HepG2 (cell line): ENCODE measurements around the gene CEBPE. TPM values are rescaled to one million over a fixed set of nuclear protein-coding genes. Genes with fewer than 3 reads are reported as not detected.

Source experiments
- ATAC-seq: fragments of 200-7000 bp; cut with Tn5 transposase; 3 replicates; pipeline ENCODE4 v1.9.1; 2020; ENCODE audit warnings: mild to moderate bottlenecking, moderate library complexity
- BruUV-seq: library from RNA; stranded (reverse); fragments of 400-500 nt; replicated peaks from 2 replicates; lab custom pipeline; 2021; lab: Mats Ljungman, UMichigan
- CTCF ChIA-PET: fragments of 300-600 bp; formaldehyde crosslinking; extraction: SDS; loops from one replicate; lab custom pipeline; 2021; ENCODE audit warnings: low total read pairs, inconsistent platforms, low intra/inter-chr PET ratio; lab: Yijun Ruan, JAX
- POLR2A ChIA-PET: fragments of 350-600 bp; sonication (Branson Sonifier 250); formaldehyde crosslinking; loops from one replicate; lab custom pipeline; 2020; ENCODE audit warnings: antibody characterized with exemption, inconsistent platforms; lab: Yijun Ruan, JAX
- DNase-seq: peaks from one replicate; pipeline ENCODE4 v3.0.0-alpha.2; 2015; ENCODE audit warnings: low spot score
- FAIRE-seq: peaks from 3 replicates; lab custom pipeline; 2011; peaks lifted over from hg19 to GRCh38; lab: Jason Lieb, UNC
- H2AFZ ChIP-seq: one replicate; pipeline ENCODE4 v1.6.1; 2011; ENCODE audit warnings: low read length, inconsistent platforms
- H3K27ac ChIP-seq: fragments of 300-600 bp; 3 replicates; pipeline ENCODE4 v1.8.0; 2011; ENCODE audit warnings: mixed run types, mild to moderate bottlenecking, mixed read lengths, low read length, inconsistent platforms; ENCODE audit not compliant: insufficient read depth; ENCODE audit errors: extremely low read length
- H3K27me3 ChIP-seq, 2 experiments: fragments of 200-600 bp in 1 of 2; 2 replicates in 1 of 2; 3 replicates in 1 of 2; pipeline versions ENCODE4 v1.6.0 to v1.8.0; 2011; ENCODE audit warnings: low read length in 2 of 2, mild to moderate bottlenecking in 2 of 2, moderate library complexity in 2 of 2, inconsistent platforms in 1 of 2; ENCODE audit not compliant: insufficient read depth in 2 of 2, control insufficient read depth in 1 of 2
- H3K36me3 ChIP-seq, 2 experiments: fragments of 200-600 bp in 1 of 2; replicated peaks in 1 of 2; 2 replicates in 1 of 2; 3 replicates in 1 of 2; pipeline versions ENCODE4 v1.5.1 to v1.8.0; 2011; ENCODE audit warnings: low read length in 2 of 2, inconsistent platforms in 1 of 2; ENCODE audit not compliant: insufficient read depth in 2 of 2, control insufficient read depth in 1 of 2
- H3K4me1 ChIP-seq: 2 replicates; pipeline ENCODE4 v1.5.1; 2012; ENCODE audit warnings: low read length, inconsistent platforms; ENCODE audit not compliant: insufficient read depth
- H3K4me2 ChIP-seq: 2 replicates; pipeline ENCODE4 v1.6.0; 2011; ENCODE audit warnings: low read depth, low read length, inconsistent platforms
- H3K4me3 ChIP-seq, 3 experiments: fragments of 200-600 bp in 1 of 3; sonication (generic), shearing (Covaris generic) in 1 of 3; replicated peaks in 1 of 3; 2 replicates each; pipeline ENCODE4 v1.5.1; 2011 to 2016; ENCODE audit warnings: low read length in 3 of 3, inconsistent platforms in 2 of 3, low read depth in 2 of 3, mild to moderate bottlenecking in 2 of 3, control low read depth in 1 of 3, mixed read lengths in 1 of 3; ENCODE audit not compliant: insufficient read depth in 1 of 3
- H3K79me2 ChIP-seq: one replicate; pipeline ENCODE4 v1.6.1; 2011; ENCODE audit warnings: low read length, inconsistent platforms; ENCODE audit not compliant: insufficient read depth
- H3K9ac ChIP-seq: 2 replicates; pipeline ENCODE4 v1.6.0; 2011; ENCODE audit warnings: mild to moderate bottlenecking, low read depth, low read length, inconsistent platforms; ENCODE audit not compliant: insufficient read depth
- H3K9me3 ChIP-seq: 2 replicates; pipeline ENCODE4 v1.5.1; 2012; ENCODE audit warnings: mild to moderate bottlenecking, low read length
- H4K20me1 ChIP-seq: 2 replicates; pipeline ENCODE4 v1.6.0; 2011; ENCODE audit warnings: inconsistent platforms, mild to moderate bottlenecking, low read length, moderate library complexity; ENCODE audit not compliant: insufficient read depth
- ATF1 ChIP-seq: IDR thresholded peaks from 2 replicates; pipeline ENCODE4 v1.6.1; 2016; ENCODE audit warnings: mild to moderate bottlenecking, control low read depth
- GLI4 ChIP-seq: sonication (generic); formaldehyde crosslinking; IDR thresholded peaks from 2 replicates; pipeline ENCODE4 v1.5.1; 2020; ENCODE audit warnings: missing genetic modification reagents, mild to moderate bottlenecking, moderate library complexity, borderline replicate concordance
- NRL ChIP-seq: sonication (generic); formaldehyde crosslinking; IDR thresholded peaks from 2 replicates; pipeline ENCODE4 v1.5.0; 2020; ENCODE audit warnings: missing genetic modification reagents, mild to moderate bottlenecking, moderate library complexity, borderline replicate concordance
- RAD21 ChIP-seq: fragments of 450-650 bp; formaldehyde crosslinking; IDR thresholded peaks from 2 replicates; pipeline ENCODE4 v1.5.0; 2020; ENCODE audit warnings: mild to moderate bottlenecking
- SNRNP70 ChIP-seq: fragments of 200-400 bp; formaldehyde crosslinking; IDR thresholded peaks from 2 replicates; pipeline ENCODE4 v1.6.1; 2017; ENCODE audit warnings: mild to moderate bottlenecking, low read depth, low read length, moderate library complexity
- SOX6 ChIP-seq, 2 experiments: fragments of 450-650 bp in 1 of 2; sonication (generic) in 1 of 2; formaldehyde crosslinking in 1 of 2; IDR thresholded peaks; 2 replicates each; pipeline versions ENCODE4 v1.4.0 to v1.6.1; 2017 to 2020; ENCODE audit warnings: antibody characterized with exemption in 1 of 2, mild to moderate bottlenecking in 1 of 2, missing genetic modification reagents in 1 of 2
- ZNF484 ChIP-seq: sonication (generic); formaldehyde crosslinking; IDR thresholded peaks from 2 replicates; pipeline ENCODE4 v1.5.1; 2020; ENCODE audit warnings: mild to moderate bottlenecking, low read depth, missing genetic modification reagents, borderline replicate concordance
- ZNF747 ChIP-seq: sonication (generic); formaldehyde crosslinking; IDR thresholded peaks from 2 replicates; pipeline ENCODE4 v1.8.1; 2023; ENCODE audit warnings: missing genetic modification reagents, mild to moderate bottlenecking, borderline replicate concordance
- ZNF772 ChIP-seq: sonication (generic); formaldehyde crosslinking; IDR thresholded peaks from 2 replicates; pipeline ENCODE4 v1.5.0; 2020; ENCODE audit warnings: mild to moderate bottlenecking, missing genetic modification reagents
- ZSCAN31 ChIP-seq: sonication (generic); formaldehyde crosslinking; IDR thresholded peaks from 2 replicates; pipeline ENCODE4 v1.5.0; 2020; ENCODE audit warnings: low read depth, mild to moderate bottlenecking, missing genetic modification reagents
- in situ Hi-C: cut with HindIII; loops from 2 replicates; pipeline ENCODE4 v1.10.0; 2017; ENCODE audit warnings: low pct_unique_long_range_greater_than_20kb; ENCODE audit not compliant: extremely low pct_ligation_motif_present
- intact Hi-C: fragments of 100-400 bp; cut with micrococcal nuclease; formaldehyde crosslinking; loops from one replicate; pipeline ENCODE4 v1.10.0; 2022; ENCODE audit not compliant: unreplicated experiment
- polyA plus RNA-seq, 8 experiments: library from polyadenylated mRNA; depleted of rRNA in 3 of 8; stranded (reverse) in 7 of 8; unstranded in 1 of 8; fragments of >200 nt; fragmentation: Illumina TruSeq in 4 of 8; extraction: Trizol in 4 of 8; gene quantifications; 2 replicates each; pipeline versions ENCODE4 v1.2.1 to v1.2.3, GENCODE V29; 2011 to 2016; ENCODE audit warnings: low read depth in 4 of 8, missing spikeins in 1 of 8, mixed read lengths in 1 of 8; ENCODE audit not compliant: insufficient read depth in 1 of 8
- total RNA-seq, 5 experiments: library from RNA; depleted of rRNA; stranded (reverse); fragments of >200 nt; fragmentation: Illumina TruSeq; extraction: Trizol; gene quantifications; 2 replicates each; pipeline ENCODE4 v1.2.3, GENCODE V29; 2016; ENCODE audit warnings: low read depth in 1 of 5
- TF ChIP-seq, protein P1 (sequence below): sonication (generic); formaldehyde crosslinking; IDR thresholded peaks from 2 replicates; pipeline ENCODE4 v1.8.0; 2022; ENCODE audit warnings: low read depth, missing genetic modification reagents
- TF ChIP-seq, protein P2 (sequence below): sonication (generic); formaldehyde crosslinking; IDR thresholded peaks from 2 replicates; pipeline ENCODE4 v1.5.1; 2020; ENCODE audit warnings: mild to moderate bottlenecking, missing genetic modification reagents, moderate library complexity
- TF ChIP-seq, protein P3 (sequence below): sonication (generic); formaldehyde crosslinking; conservative IDR thresholded peaks from 2 replicates; pipeline ENCODE4 v1.8.0; 2022; ENCODE audit warnings: missing genetic modification reagents
- TF ChIP-seq, protein P4 (sequence below), 2 experiments: sonication (generic) in 1 of 2; formaldehyde crosslinking in 1 of 2; IDR thresholded peaks; 2 replicates each; pipeline versions ENCODE4 v1.4.0 to v1.6.1; 2018 to 2020; ENCODE audit warnings: missing genetic modification reagents in 2 of 2, borderline replicate concordance in 1 of 2, low read depth in 1 of 2, mild to moderate bottlenecking in 1 of 2, missing biosample characterization in 1 of 2

CEBPE gene
- total and polyA plus RNA-seq, 2 of the 13 experiments (the other 11 are each of a cell fraction or from before 2014, with no cell fraction given): 0.09 to 0.11 TPM

DNA sequence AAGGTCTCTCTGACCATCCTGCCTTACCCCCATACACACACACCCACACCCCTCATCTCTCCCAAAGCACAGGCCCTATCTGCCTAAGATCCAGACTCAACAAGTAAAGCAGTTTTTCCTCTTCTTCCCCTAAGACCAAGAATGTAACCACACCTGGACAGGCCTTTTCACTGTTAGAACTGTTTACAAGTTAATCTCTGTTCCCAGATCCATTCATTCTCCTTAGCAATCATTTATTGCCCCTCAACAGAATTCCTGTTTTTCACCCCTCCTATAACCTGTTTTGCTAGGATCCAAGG lies 12.4 kb downstream of the CEBPE start:
- Histone ChIP-seq H2AFZ (no peak overlapping the region), H3K4me1 (peaks cover 40% of the 10 kb centered on the region), H3K36me3 (no peaks in the 10 kb centered on the region), H3K9me3 (no peaks in the 10 kb centered on the region), H3K27ac (no peak overlapping the region), H4K20me1 (no peaks in the 10 kb centered on the region), H3K79me2 (no peaks in the 10 kb centered on the region), H3K27me3 (peaks cover 13 to 59% of the 10 kb centered on the region in 2 experiments), H3K4me2 (peak overlapping the region; percentile 56), H3K9ac (no peak overlapping the region), H3K4me3 (no peak overlapping the region)
- in situ Hi-C loops (loop anchor here (5.0 kb wide), 1 partner anchor 39 kb away; no protein-coding TSS in a partner anchor), intact Hi-C loops (no loop called here)
- ATAC-seq (no peak), DNase-seq (no peak), FAIRE-seq (no peak)
- ChIA-PET CTCF (interaction anchor here (1.2 kb wide), 1 partner anchor 38 kb away, joined by 4 read pairs; no protein-coding TSS in a partner anchor), POLR2A (interaction anchor here (1.2 to 4.5 kb wide), 2 partner anchors 12 to 38 kb away, joined by 3 to 52 read pairs; partner anchors contain the start of genes ACIN1 and C14orf119)
- BruUV-seq: no TSS peak
- TF ChIP-seq ZNF772 (CRISPR knock-in tag) (peak; percentile 57; the same call in 1 of the 2 replicates), RAD21 (CRISPR knock-in tag) (no peak), SOX6 (IDR thresholded peaks at IDR 0.05) (no peak), SOX6 (CRISPR knock-in tag; IDR thresholded peaks at IDR 0.05) (0 out of 2 replicates have a peak, but pooled peaks have one; percentile 17), ATF1 (CRISPR knock-in tag) (0 out of 2 replicates have a peak, but pooled peaks have one; percentile 29), ZSCAN31 (CRISPR knock-in tag) (peak; percentile 56; the same call in 1 of the 2 replicates), ZNF747 (CRISPR knock-in tag) (0 out of 2 replicates have a peak, but pooled peaks have one; percentile 46), SNRNP70 (no peak), GLI4 (CRISPR knock-in tag) (0 out of 2 replicates have a peak, but pooled peaks have one; percentile 19), NRL (CRISPR knock-in tag) (no peak), ZNF484 (CRISPR knock-in tag) (no peak)
- TF ChIP-seq, protein P1, sequence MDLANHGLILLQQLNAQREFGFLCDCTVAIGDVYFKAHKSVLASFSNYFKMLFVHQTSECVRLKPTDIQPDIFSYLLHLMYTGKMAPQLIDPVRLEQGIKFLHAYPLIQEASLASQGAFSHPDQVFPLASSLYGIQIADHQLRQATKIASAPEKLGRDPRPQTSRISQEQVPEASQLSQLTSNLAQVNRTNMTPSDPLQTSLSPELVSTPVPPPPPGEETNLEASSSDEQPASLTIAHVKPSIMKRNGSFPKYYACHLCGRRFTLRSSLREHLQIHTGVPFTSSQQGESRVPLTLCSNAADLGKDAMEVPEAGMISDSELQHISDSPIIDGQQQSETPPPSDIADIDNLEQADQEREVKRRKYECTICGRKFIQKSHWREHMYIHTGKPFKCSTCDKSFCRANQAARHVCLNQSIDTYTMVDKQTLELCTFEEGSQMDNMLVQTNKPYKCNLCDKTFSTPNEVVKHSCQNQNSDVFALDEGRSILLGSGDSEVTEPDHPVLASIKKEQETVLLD (CRISPR knock-in tag): no peak
- TF ChIP-seq, protein P2, sequence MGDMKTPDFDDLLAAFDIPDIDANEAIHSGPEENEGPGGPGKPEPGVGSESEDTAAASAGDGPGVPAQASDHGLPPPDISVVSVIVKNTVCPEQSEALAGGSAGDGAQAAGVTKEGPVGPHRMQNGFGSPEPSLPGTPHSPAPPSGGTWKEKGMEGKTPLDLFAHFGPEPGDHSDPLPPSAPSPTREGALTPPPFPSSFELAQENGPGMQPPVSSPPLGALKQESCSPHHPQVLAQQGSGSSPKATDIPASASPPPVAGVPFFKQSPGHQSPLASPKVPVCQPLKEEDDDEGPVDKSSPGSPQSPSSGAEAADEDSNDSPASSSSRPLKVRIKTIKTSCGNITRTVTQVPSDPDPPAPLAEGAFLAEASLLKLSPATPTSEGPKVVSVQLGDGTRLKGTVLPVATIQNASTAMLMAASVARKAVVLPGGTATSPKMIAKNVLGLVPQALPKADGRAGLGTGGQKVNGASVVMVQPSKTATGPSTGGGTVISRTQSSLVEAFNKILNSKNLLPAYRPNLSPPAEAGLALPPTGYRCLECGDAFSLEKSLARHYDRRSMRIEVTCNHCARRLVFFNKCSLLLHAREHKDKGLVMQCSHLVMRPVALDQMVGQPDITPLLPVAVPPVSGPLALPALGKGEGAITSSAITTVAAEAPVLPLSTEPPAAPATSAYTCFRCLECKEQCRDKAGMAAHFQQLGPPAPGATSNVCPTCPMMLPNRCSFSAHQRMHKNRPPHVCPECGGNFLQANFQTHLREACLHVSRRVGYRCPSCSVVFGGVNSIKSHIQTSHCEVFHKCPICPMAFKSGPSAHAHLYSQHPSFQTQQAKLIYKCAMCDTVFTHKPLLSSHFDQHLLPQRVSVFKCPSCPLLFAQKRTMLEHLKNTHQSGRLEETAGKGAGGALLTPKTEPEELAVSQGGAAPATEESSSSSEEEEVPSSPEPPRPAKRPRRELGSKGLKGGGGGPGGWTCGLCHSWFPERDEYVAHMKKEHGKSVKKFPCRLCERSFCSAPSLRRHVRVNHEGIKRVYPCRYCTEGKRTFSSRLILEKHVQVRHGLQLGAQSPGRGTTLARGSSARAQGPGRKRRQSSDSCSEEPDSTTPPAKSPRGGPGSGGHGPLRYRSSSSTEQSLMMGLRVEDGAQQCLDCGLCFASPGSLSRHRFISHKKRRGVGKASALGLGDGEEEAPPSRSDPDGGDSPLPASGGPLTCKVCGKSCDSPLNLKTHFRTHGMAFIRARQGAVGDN (CRISPR knock-in tag): no peak
- TF ChIP-seq, protein P3, sequence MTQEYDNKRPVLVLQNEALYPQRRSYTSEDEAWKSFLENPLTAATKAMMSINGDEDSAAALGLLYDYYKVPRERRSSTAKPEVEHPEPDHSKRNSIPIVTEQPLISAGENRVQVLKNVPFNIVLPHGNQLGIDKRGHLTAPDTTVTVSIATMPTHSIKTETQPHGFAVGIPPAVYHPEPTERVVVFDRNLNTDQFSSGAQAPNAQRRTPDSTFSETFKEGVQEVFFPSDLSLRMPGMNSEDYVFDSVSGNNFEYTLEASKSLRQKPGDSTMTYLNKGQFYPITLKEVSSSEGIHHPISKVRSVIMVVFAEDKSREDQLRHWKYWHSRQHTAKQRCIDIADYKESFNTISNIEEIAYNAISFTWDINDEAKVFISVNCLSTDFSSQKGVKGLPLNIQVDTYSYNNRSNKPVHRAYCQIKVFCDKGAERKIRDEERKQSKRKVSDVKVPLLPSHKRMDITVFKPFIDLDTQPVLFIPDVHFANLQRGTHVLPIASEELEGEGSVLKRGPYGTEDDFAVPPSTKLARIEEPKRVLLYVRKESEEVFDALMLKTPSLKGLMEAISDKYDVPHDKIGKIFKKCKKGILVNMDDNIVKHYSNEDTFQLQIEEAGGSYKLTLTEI (CRISPR knock-in tag): no peak
- TF ChIP-seq, protein P4, sequence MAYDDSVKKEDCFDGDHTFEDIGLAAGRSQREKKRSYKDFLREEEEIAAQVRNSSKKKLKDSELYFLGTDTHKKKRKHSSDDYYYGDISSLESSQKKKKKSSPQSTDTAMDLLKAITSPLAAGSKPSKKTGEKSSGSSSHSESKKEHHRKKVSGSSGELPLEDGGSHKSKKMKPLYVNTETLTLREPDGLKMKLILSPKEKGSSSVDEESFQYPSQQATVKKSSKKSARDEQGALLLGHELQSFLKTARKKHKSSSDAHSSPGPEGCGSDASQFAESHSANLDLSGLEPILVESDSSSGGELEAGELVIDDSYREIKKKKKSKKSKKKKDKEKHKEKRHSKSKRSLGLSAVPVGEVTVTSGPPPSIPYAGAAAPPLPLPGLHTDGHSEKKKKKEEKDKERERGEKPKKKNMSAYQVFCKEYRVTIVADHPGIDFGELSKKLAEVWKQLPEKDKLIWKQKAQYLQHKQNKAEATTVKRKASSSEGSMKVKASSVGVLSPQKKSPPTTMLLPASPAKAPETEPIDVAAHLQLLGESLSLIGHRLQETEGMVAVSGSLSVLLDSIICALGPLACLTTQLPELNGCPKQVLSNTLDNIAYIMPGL (CRISPR knock-in tag; IDR thresholded peaks at IDR 0.05; ENCODE audit: borderline replicate concordance in 1 of 2, low read depth in 1 of 2): 0 out of 4 replicates have a peak, but pooled peaks of 1 of the 2 experiments have one; percentile 10
